HG02970 (cell line): Measurements from ENCODE around the gene WFIKKN1.

Source experiments
- ATAC-seq: cut with Tn5 transposase; IDR thresholded peaks from one replicate; pipeline ENCODE4 v1.9.1; 2021; ENCODE audit warnings: mild to moderate bottlenecking, moderate library complexity, moderate number of reproducible peaks; ENCODE audit not compliant: unreplicated experiment, low FRiP score

The WFIKKN1 gene

DNA sequence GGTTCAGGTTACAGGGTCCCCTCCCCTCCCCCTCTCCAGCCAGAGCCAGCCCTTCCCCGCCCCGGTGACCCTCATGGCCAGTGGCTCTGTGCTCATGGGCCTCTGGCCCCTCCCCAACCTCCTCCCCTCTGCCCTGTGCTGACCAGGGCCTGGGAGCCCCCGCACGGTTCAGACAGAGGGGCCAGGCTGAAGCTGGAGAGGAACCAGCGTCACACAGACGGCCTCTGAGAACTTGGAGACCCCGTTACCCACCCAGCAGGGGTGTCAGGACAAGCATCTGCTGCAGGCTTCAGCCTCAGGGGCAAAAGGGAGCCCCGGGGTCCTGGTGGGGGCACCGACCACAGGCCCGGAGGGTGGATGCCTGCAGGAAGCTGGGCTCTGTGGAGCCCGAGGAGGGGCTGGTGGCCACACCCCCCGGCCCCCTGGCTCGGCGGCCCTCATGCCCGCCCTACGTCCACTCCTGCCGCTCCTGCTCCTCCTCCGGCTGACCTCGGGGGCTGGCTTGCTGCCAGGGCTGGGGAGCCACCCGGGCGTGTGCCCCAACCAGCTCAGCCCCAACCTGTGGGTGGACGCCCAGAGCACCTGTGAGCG is at the start of gene WFIKKN1:
Gene WFIKKN1 (plus strand): TSS at position 171 of the 591 bp plus-strand sequence. CDS start 269 bp downstream, at position 440.
- no peak for ATAC-seq

DNA sequence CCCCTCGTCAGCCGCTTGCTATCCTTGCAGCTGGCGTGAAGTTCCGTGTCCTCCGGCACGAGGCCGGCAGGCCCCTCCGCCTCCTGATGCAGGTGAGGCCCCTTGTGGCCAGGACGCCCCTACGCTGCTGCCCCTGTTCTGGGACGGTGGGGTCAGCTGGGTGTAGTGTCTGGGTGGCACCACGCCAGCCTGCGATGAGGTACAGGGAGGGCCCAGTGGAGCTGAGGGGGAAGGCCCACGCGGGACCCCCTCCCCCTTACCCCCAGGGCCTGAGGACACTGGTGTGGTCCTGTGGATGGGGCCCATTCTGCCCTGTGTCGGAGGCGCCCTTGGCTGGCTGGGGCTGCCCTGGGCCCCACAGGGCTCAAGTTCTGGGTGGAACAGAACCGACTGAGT is 48.6 kb upstream of the WFIKKN1 start:
- no peak for ATAC-seq

- ATAC-seq, result no peak
Measured at GRCh38 chr16:582614-583331, 48.0 kb upstream of the WFIKKN1 start.

DNA sequence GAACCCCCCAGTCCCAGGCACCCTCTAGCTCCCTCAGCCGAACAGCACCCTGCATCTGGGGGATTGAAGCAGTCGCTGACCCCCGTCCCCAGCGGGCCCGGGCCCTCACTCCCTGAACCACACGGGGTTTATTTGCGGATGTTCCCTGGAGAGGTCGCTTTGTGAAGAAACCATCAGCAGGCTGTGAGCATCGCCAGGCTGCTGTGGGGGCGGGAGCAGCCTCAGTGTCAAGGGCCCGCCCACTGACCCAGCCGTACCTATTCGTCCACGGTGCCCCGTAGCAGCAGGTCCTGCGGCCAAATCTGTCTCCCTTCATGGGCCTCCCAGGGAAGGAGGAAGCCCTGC is 47.3 kb upstream of the WFIKKN1 start:
- no peak for ATAC-seq

DNA sequence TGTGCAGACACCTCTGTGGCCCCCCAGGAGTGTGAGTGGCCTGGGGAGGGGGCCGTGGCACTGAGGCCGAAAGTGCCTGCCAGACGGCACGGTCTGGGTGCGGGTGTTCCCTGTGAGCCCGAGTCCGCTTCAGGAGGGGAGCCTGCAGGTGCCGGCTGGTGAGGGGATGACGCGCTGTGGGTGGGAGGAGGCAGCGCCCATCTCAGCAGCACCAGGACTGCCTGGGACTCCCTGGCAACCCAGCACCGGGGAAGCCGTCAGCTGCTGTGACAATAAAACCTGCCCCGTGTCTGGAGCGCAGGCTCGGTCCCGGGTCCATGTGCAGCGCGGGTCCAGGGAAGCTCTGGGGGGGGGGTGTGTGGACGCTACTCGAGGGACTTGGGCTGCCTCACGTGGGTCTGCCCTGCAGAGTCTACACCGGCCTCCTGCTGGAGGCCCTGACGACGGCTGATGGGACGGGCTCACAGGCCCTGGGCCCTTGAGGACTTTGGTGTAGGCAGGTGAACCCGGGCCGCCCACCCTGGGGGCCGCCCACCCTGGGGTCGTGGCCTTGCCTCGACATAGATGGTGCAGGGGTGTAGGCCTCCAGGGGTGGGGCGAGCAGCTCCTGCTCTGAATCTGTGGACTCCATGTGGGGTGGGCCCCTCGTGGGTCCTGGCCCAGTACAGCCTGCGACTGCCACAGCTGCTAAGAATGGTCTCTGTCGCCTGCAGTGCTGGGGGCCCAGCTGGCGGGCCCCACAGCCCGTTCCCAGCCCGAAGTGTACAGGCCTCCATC is 46.8 kb upstream of the WFIKKN1 start:
- ATAC-seq, result no peak

GRCh38 chr16:585351-585750 is 45.4 kb upstream of the WFIKKN1 start:
- no peak for ATAC-seq

- ATAC-seq, result no peak
Measured at GRCh38 chr16:586047-586644, 44.6 kb upstream of the WFIKKN1 start.

- no peak for ATAC-seq
Measured at GRCh38 chr16:586645-587590, 43.9 kb upstream of the WFIKKN1 start.

- ATAC-seq, result no peak
Measured at GRCh38 chr16:588639-588888, 42.2 kb upstream of the WFIKKN1 start.

- ATAC-seq, result peak; percentile 62
Measured at GRCh38 chr16:588889-589657, 41.7 kb upstream of the WFIKKN1 start.

DNA sequence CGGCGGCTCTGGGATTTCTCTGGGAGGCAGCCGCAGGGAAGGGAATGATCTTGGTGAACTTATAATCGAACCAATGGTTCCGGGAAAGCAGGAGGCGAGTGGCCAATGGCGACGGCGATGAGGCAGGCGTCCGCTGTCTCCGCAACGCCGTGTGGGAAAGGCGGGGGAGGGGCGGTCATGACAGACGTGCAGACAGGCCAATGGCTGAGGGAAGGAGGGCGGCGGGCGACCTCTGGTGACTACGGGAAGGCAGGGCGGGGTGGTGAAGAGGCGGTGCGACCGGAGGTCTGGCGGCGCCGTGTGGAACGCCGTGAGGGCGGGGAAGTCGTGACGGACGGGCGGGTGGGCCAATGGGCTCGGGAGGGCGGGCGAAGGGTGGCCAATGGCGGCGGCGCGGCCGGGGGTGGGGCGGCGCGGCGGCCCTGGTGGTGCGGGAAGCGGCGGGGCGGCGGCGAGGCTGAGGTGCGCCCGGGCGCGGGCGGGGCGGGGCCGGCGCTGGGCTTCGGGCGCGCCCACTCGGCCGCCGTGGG is 41.1 kb upstream of the WFIKKN1 start, which contains the start of gene RAB40C:
Gene RAB40C (plus strand): TSS at position 409 of the 530 bp plus-strand sequence. CDS start 226 bp downstream, outside the sequence.
- peak; percentile 71 for ATAC-seq

DNA sequence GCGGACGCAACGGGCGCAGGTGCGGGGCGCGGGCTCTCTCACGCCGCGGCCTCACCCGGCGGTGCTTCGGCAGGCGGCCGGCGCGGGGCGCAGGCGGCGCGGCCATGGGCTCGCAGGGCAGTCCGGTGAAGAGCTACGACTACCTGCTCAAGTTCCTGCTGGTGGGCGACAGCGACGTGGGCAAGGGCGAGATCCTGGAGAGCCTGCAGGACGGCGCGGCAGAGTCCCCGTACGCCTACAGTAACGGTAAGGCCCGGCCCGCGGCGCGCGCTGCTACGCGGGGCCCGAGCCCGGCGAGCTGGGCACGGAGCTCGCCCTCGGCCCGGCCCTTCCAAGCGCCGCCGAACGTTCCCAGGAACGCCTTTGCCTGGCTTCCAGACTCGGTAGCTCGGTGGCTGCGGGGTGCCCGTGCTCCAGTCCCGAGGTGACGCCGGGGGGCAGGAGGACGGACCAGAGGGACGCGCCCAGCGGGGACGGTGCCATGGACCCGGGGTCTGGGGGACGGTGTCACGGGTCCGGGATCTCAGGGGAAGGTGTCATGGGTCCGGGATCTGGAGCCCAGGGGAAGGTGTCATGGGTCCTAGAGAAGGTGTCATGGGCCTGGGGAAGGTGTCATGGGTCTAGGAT is 40.5 kb upstream of the WFIKKN1 start:
- no peak for ATAC-seq

DNA sequence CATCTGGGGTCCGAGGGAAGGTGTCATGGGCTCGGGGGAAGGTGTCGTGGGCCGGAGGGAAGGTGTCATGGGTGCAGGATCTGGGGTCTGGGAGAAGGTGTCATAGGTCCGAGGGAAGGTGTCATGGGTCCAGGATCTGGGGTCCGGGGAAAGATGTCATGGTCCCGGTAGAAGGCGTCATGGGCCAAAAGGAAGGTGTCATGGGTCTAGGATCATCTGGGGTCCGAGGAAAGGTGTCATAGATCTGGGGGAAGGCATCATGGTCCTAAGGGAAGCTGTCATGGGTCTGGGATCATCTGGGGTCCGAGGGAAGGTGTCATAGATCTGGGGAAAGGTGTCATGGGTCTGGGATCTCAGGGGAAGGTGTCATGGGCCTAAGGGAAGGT is 40.0 kb upstream of the WFIKKN1 start:
- no peak for ATAC-seq

DNA sequence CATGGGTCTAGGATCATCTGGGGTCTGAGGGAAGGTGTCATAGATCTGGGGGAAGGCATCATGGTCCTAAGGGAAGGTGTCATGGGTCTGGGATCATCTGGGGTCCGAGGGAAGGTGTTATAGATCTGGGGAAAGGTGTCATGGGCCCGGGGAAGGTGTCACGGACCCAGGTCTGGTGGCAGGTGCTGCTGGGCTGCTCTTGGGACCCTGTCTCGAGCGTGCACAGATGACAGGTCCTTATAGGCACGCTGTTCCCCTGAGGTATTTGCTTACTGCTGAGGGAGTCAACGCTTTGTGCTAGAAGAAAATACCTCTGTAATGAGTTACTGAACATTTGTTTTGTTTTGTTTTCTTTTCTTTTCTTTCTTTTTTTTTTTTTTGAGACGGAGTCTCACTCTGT is 39.6 kb upstream of the WFIKKN1 start:
- ATAC-seq, result no peak

DNA sequence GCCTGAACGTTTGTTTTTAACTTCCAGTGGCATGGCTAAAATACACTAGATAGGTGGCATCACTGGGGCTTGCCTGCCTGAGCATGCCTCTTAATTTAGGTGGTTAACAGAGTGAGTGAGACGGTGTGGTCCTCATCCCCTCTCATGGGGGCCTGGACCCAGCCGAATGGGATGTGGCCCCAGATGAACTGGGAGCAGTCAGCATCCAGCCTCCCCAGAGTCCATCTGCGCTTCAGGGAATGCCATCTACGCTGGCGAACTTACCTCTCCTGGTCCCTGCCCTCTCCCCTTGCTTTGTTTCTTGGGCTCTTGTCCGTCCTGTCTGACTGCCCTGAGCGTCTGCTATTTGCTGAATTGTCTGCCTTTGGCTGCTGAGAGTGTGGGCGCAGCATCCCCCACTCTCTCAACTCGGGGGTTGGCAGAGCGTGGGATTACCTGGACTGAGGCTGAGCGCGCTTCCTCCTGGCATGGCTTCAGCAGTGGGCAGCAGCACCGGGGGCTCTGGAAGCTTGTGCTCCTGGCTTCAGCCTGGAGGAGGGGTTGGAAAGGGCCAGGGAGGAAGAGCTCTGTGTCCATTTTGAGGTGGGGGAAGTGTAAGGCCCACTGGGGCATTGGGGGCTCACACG is 38.8 kb upstream of the WFIKKN1 start:
- no peak for ATAC-seq

- no peak for ATAC-seq
Measured at GRCh38 chr16:592518-593306, 38.1 kb upstream of the WFIKKN1 start.

DNA sequence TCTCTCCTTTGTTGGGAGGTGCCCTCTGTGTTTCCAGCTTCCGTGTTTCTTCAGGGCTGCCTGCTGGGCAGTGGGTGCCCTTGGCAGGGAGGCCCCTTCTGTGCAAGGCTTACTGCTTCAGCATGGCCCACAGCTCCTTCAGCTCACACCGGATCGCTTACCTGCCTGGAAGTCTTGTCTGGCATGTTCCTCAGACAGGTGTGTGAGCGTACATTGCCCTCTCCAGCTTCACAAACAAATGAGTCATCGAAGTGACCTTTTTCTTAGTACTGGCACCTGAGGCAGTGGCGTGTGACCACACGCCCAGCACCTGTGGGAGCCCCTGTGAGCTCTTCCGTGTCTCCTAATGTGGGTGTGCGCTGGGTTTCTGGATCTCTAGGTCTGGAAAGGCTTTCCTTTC is 37.4 kb upstream of the WFIKKN1 start:
- no peak for ATAC-seq

GRCh38 chr16:593807-594206 is 37.0 kb upstream of the WFIKKN1 start:
- no peak for ATAC-seq
